ENCODE data around the gene UGT1A6.

UGT1A6 gene

DNA sequence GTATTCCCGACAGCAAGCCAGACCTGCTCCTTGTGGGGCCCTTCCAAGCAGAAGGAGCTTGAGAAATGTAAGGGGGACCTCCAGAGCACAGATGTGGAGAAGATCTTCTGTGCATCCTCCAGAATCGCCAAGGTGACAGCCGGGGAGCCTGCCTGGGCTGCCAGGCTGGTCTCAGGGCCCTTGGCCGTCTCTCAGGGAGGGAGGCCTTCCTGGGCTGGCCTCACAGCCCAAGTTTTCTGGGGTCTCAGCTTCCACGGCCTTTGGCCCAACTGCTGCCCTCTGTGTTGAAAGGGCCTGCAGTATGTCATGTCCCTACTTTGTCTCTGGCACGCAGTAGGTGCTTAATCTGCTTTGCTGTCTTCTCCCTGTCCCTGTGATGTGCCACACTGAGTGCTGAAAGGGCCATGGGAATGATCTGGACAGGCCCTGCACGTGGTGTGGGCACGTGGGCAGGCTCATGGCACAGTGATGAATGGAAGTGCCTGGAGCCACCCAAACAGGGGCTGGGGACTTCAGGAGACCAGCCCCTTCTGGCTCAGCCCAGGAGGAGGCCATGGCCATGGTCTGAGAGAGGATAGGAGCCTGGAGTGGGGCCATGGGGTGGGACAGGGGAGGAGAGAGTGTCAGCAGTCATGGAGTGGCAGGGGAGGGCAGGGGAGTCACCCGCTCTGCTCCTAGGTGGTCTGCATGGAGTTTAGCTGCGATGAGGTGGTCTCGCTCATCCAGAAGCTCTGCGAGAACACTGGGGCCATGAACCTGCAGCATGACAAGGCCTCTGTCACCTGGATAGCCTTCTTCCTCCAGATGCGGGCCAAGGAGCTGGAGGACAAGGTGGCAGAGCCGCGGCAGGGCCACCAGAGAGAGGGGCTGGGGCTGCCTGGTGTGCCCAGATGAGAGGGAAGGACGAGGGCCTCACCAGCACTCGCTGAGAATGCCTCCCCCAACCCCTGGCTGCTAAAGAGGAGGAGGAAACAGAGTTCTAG lies 126.2 kb downstream of the UGT1A6 start:
- DNase-seq (ENCODE audit: low read depth in 3 of 3), result no peak

- DNase-seq (ENCODE audit: low read depth in 3 of 3), result no peak
These were observed 127.4 kb downstream of the UGT1A6 start for GRCh38 chr2:233819884-233820773.

- no peak for DNase-seq (ENCODE audit: low read depth in 3 of 3)
These were observed 128.1 kb downstream of the UGT1A6 start for GRCh38 chr2:233820774-233821105.

DNA sequence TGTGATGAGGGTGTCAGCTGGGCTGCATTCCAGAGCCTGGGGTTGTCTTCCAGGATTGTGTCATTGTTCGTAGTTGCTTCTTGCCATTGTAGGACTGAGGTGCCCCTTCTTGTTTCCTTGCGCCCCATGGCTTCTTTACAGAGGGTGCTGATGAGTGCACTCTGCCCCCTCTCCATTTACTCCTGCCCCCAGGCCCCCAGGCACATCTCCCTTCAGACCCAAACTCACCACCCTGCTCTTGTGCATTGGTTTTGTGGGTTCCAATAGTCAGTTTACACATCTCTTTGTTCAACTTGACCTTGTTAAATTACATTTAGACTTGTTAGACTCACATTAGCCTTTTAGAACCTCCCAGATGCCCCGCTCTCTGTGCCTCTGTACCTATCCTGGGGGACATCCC lies 128.5 kb downstream of the UGT1A6 start:
- DNase-seq (ENCODE audit: low read depth in 3 of 3), result no peak

DNA sequence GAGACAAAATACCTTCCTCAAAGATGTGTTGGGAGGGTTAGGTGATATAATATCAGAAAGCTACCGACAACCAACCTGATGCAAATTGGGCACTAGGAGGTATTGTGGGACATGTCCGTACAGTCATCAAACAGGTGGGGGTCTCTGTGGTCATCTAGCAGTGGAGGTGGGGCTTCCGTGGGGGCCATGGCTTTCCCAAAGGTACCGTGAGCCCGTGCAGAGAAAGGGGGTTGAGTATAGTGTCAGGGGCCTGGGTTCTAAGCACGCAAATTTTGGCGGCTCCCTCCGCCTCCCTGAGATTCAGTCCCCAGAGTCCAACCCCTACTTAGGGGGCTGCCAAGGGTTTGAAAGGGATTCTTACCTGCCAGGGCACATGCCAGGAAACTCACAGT lies 129.0 kb downstream of the UGT1A6 start:
- DNase-seq (ENCODE audit: low read depth in 3 of 3), result no peak

DNA sequence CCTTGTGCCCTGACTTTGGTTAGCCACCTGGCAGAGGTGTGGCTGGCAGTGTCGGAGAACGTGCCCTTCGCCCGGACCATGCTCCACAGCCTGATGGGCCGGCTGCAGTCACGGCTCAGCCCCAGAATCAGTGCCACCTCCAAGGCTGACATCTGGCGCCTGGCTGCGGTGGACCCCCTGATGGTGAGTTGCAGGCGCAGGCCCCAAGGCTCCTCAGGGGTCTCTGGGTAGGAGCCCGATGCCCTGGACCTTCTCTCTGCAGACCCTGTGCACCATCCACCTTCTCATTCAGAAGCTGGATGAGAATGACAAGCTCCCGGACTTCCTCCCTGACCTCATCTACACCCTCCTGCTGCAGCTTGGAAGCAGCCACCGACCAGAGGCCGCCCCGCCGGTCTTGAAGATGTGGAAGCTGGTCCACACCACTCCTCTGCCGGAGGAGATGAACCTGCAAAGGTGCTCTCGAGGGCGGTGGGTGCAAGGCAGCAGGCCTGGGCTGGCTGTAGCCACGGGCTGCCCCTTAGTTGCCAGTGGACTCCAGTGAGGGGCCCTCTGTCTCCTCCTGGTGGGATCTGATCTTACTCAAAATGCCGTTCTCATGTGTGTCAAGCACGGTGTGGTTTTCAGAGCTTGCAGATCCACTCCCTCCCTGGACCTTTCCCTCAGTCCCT lies 129.5 kb downstream of the UGT1A6 start:
- no peak for DNase-seq (ENCODE audit: low read depth in 3 of 3)

All from stimulated activated CD4-positive, alpha-beta T cell treated with anti-CD3 and anti-CD28 coated beads, TNF-alpha, amount 100 ng/mL, for 48 hours (primary cell).